Measurements from ENCODE around the gene GID8. TPM values are rescaled to one million over a fixed set of nuclear protein-coding genes. Genes with fewer than 3 reads are reported as not detected.

The GID8 gene
- polyA plus RNA-seq, 1 of the 3 experiments (the other 2 are of a cell fraction) = 18.1 TPM

- CTCF ChIA-PET = interaction anchor here (0.7 to 7.2 kb wide), 5 partner anchors 10 to 119 kb away, joined by 3 to 77 read pairs (median 3); no protein-coding TSS in a partner anchor
- Histone ChIP-seq H3K4me2 (no peak overlapping the region), H3K9me3 (no peaks in the 10 kb centered on the region), H3K27ac (ENCODE audit: low read depth in 2 of 2, low read length in 1 of 2) (no peak overlapping the region), H3K79me2 (ENCODE audit: insufficient read depth) (no peaks in the 10 kb centered on the region), H3K27me3 (ENCODE audit: insufficient read depth) (no peaks in the 10 kb centered on the region), H3K4me1 (ENCODE audit: control insufficient read depth in 1 of 2, insufficient read depth in 2 of 2, low read depth in 1 of 2, low read length in 1 of 2) (peaks cover 17 to 19% of the 10 kb centered on the region in 2 experiments), H3K4me3 (ENCODE audit: low read depth in 2 of 2, low read length in 1 of 2) (no peak overlapping the region), H3K9ac (no peak overlapping the region), H3K9me2 (no peaks in the 10 kb centered on the region), H3K36me3 (replicated peaks in 1 of 2; ENCODE audit: control insufficient read depth in 1 of 2, insufficient read depth in 2 of 2, low read length in 1 of 2) (peaks cover 67 to 93% of the 10 kb centered on the region in 2 experiments), H4K20me1 (ENCODE audit: insufficient read depth) (peaks cover 4% of the 10 kb centered on the region; the same call in 1 of the 2 replicates), H3F3A (replicated peaks; ENCODE audit: insufficient read depth) (peaks cover 30% of the 10 kb centered on the region), H2AFZ (ENCODE audit: low read depth) (no peak overlapping the region)
- 97% methylated on average over 9 of the region's 9 CpGs for WGBS (ENCODE audit: low lambda C conversion rate)
- POLR2A ChIA-PET = no interaction called here
- TF ChIP-seq ZBTB33 (IDR thresholded peaks at IDR 0.05; ENCODE audit: borderline replicate concordance, low read depth) (no peak), NRF1 (IDR thresholded peaks at IDR 0.05; ENCODE audit: low read depth, low read length) (no peak), EP300 (IDR thresholded peaks at IDR 0.05; ENCODE audit: borderline replicate concordance in 1 of 2, low read depth in 1 of 2, low read length in 1 of 2) (no peak), SMC3 (IDR thresholded peaks at IDR 0.05; ENCODE audit: low read depth, low read length) (no peak), JUND (IDR thresholded peaks at IDR 0.05) (no peak), ELF1 (IDR thresholded peaks at IDR 0.05) (no peak), RCOR1 (IDR thresholded peaks at IDR 0.05; ENCODE audit: low read length) (no peak), MXI1 (IDR thresholded peaks at IDR 0.05; ENCODE audit: low read depth, low read length) (no peak), EZH2phosphoT487 (IDR thresholded peaks at IDR 0.05; ENCODE audit: borderline replicate concordance, low read depth) (no peak), POLR2AphosphoS5 (IDR thresholded peaks at IDR 0.05; ENCODE audit: low read depth, low read length) (no peak), GABPA (IDR thresholded peaks at IDR 0.05; ENCODE audit: low read depth) (no peak)
- no peak for DNase-seq
Observed at GRCh38 chr20:62889871-62890270, 48.1 kb upstream of the GID8 start.

- POLR2A ChIA-PET = no interaction called here
- WGBS (ENCODE audit: low lambda C conversion rate) = 93% methylated on average over 6 of the region's 7 CpGs
- TF ChIP-seq REST (IDR thresholded peaks at IDR 0.05; ENCODE audit: low read depth, low read length) (no peak), FOXJ3 (CRISPR knock-in tag; IDR thresholded peaks at IDR 0.05) (no peak), RAD21 (IDR thresholded peaks at IDR 0.05; ENCODE audit: low read length) (no peak), FOSL2 (IDR thresholded peaks at IDR 0.05; ENCODE audit: borderline replicate concordance, low read depth) (no peak), YY1 (IDR thresholded peaks at IDR 0.05; ENCODE audit: low read depth) (no peak), POLR2AphosphoS5 (IDR thresholded peaks at IDR 0.05; ENCODE audit: low read depth, low read length) (no peak), ZBTB33 (IDR thresholded peaks at IDR 0.05; ENCODE audit: borderline replicate concordance, low read depth) (no peak), CHD2 (IDR thresholded peaks at IDR 0.05; ENCODE audit: low read length, partially characterized antibody) (no peak), MXI1 (IDR thresholded peaks at IDR 0.05; ENCODE audit: low read depth, low read length) (no peak), SMC3 (IDR thresholded peaks at IDR 0.05; ENCODE audit: low read depth, low read length) (no peak), RCOR1 (IDR thresholded peaks at IDR 0.05; ENCODE audit: low read length) (no peak), RXRA (IDR thresholded peaks at IDR 0.05; ENCODE audit: borderline replicate concordance, low read depth) (no peak), EP300 (IDR thresholded peaks at IDR 0.05; ENCODE audit: borderline replicate concordance in 1 of 2, low read depth in 1 of 2, low read length in 1 of 2) (no peak), MAX (IDR thresholded peaks at IDR 0.05; ENCODE audit: low read depth) (no peak), ELF1 (IDR thresholded peaks at IDR 0.05) (no peak), RFX5 (IDR thresholded peaks at IDR 0.05; ENCODE audit: low read length) (no peak)
Observed at GRCh38 chr20:62890444-62890843, 47.5 kb upstream of the GID8 start.

More at GRCh38 chr20:62890444-62890843, 47.5 kb upstream of the GID8 start:
- no peaks in the 10 kb centered on the region for H3K27me3 ChIP-seq (ENCODE audit: insufficient read depth)
- H2AFZ ChIP-seq (ENCODE audit: low read depth) = no peak overlapping the region
- no peaks in the 10 kb centered on the region for H3K9me3 ChIP-seq
- no peak overlapping the region for H3K27ac ChIP-seq (ENCODE audit: low read depth in 2 of 2, low read length in 1 of 2)
- no peak overlapping the region for H3K4me2 ChIP-seq
- H3K9ac ChIP-seq = no peak overlapping the region
- no peak overlapping the region for H3K4me3 ChIP-seq (ENCODE audit: low read depth in 2 of 2, low read length in 1 of 2)
- peaks cover 4% of the 10 kb centered on the region; the same call in 1 of the 2 replicates for H4K20me1 ChIP-seq (ENCODE audit: insufficient read depth)
- CTCF ChIA-PET = interaction anchor here (0.7 to 7.2 kb wide), 3 partner anchors 10 to 118 kb away, joined by 3 to 77 read pairs (median 3); no protein-coding TSS in a partner anchor
- no peak for DNase-seq
- no peaks in the 10 kb centered on the region for H3K79me2 ChIP-seq (ENCODE audit: insufficient read depth)
- no peaks in the 10 kb centered on the region for H3K9me2 ChIP-seq
- peaks cover 30% of the 10 kb centered on the region for H3F3A ChIP-seq (replicated peaks; ENCODE audit: insufficient read depth)
- peaks cover 17 to 19% of the 10 kb centered on the region in 2 experiments for H3K4me1 ChIP-seq (ENCODE audit: control insufficient read depth in 1 of 2, insufficient read depth in 2 of 2, low read depth in 1 of 2, low read length in 1 of 2)
- peaks cover 67 to 94% of the 10 kb centered on the region in 2 experiments for H3K36me3 ChIP-seq (replicated peaks in 1 of 2; ENCODE audit: control insufficient read depth in 1 of 2, insufficient read depth in 2 of 2, low read length in 1 of 2)

All from SK-N-SH (cell line).